B cell (primary cell): ENCODE results near the gene PRIMPOL.

Experiments used
- CTCF ChIP-seq: fragments of 200-600 bp; IDR thresholded peaks from one replicate; pipeline ENCODE4 v1.8.0; 2022; ENCODE audit warnings: antibody characterized with exemption, mild to moderate bottlenecking
- EZH2 ChIP-seq: IDR thresholded peaks from 2 replicates; pipeline ENCODE4 v1.6.1; 2012; ENCODE audit warnings: borderline replicate concordance, low read depth, mild to moderate bottlenecking, moderate library complexity, low read length; ENCODE audit not compliant: insufficient read depth, poor library complexity, severe bottlenecking

- TF ChIP-seq CTCF (no peak), EZH2 (no peak)
These were observed 3.5 kb upstream of the PRIMPOL start for GRCh38 chr4:184645904-184646610.
